LNCAP (cell line): Measurements from ENCODE around the gene STK10.

Experiments
- TF ChIP-seq, protein P1 (sequence below): fragments of 450-650 bp; IDR thresholded peaks from 2 replicates; pipeline ENCODE4 v1.5.1; 2017; ENCODE audit warnings: mild to moderate bottlenecking

Gene STK10

DNA sequence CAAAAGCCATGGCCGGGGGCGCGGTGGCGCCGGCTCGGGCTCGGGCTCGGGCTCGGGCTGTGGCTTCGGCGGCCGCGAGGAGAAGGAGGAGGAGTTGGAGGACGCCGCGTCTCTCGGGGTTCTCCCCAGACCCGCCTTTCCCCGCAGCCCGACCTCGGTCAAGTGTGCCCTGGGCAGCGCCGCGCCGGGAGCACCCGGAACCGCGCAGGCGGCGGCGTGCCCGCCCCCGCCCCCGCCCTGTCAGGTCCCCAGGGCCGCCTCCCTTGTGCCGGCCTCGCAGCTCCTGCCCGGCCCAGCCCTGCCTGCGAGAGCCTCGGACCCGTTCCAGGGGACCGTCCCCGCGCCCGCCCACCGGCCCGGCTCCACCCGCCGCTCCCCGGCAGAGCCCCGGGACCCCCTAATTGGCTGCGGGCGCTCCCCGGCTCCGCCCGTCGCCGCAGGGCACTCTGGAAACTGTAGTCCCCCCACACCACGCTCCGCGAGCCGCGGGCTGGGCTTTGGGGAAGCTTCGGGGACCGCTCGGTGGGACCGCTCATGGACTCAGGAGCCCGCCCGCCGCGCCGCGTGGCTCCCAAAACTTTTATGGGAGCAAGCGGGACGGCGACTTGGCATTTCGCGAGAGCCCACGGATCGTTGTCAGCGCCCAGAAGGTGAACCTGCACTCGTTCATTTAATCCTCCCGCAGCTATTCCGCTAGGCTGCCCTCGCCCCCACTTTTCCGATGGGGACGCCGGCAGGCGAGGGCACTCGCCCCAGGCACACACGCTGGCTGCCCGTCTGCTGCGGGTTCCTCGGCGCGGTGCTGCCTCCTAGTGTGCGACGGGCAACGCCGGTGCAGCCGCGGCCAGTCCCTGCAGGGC is at the start of gene STK10:
TSS of gene STK10 (minus strand) at position 192 of the 860 bp plus-strand sequence. CDS start at position 10, 182 bp downstream.
- TF ChIP-seq, protein P1, sequence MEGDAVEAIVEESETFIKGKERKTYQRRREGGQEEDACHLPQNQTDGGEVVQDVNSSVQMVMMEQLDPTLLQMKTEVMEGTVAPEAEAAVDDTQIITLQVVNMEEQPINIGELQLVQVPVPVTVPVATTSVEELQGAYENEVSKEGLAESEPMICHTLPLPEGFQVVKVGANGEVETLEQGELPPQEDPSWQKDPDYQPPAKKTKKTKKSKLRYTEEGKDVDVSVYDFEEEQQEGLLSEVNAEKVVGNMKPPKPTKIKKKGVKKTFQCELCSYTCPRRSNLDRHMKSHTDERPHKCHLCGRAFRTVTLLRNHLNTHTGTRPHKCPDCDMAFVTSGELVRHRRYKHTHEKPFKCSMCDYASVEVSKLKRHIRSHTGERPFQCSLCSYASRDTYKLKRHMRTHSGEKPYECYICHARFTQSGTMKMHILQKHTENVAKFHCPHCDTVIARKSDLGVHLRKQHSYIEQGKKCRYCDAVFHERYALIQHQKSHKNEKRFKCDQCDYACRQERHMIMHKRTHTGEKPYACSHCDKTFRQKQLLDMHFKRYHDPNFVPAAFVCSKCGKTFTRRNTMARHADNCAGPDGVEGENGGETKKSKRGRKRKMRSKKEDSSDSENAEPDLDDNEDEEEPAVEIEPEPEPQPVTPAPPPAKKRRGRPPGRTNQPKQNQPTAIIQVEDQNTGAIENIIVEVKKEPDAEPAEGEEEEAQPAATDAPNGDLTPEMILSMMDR: peak; percentile 95

DNA sequence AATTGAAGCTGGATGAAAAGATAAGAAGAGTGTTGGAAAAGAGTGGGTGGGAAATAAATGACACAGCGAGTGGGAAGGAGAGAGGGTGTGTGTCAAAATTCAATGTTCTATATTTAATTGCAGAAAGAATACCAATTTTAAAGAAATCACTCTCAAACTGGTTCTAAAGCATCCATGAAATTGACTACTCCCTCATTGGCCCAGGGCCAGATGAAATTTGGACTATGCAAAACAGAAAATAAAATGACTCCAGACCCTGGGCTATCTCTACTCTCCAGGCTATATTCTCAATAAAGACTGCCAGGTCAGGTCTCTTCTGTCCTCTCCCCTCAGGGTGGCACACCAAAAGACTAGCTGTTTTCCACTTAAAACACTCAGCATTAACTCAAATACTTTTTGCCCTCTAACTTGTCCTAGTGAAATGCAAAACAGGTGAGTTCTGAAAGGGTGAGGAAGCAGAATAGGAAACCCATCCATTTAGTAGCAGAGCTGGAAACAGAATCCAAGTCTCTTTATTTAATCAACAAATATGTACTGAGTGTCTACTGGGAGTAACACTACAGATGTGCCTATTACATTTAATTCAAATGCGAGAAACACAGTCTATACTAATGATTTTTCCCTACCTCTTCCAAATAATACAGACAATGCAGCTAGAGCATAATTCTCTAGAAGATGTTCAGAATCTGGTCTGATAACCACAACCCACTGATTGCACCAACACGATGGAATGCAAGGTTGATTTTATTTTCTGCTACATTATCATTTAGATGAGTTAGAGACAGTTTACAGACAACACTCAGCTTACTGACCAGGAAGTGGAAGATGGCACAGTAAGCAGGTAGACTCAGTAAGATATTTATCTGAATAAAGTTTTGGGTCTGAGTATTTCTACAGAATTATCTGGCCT is 48.1 kb upstream of the STK10 start:
- TF ChIP-seq, protein P1: no peak

DNA sequence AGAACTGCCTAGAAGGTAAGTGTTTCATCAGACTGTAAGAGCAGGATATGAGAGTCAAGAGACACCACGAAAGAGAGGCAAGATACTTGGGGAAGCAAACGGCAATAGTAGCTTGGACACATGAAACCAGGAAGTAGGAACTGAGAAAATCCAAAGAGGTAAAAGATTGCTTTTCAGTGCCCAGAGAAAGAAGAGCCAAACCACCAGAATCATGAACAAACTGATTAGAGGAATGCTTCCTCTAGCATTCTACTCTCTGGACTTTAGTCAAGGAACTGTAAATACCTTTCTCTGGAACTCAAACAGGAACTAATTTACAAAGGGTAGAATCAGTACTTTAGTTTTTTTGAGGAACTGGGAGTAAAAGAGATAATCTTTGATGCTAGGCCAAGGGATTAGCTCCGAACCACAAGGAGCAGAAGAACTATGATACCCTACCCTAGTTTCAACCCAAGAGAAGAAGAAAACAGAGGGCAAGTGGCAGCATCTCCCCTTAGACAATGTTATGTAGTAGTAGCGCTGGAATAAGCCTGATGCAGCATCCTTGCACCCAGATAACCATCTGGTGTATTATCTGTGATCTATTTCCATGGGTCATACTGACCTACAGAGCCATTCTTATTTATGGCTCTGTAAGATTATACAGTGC is 47.2 kb upstream of the STK10 start:
- TF ChIP-seq, protein P1: no peak

DNA sequence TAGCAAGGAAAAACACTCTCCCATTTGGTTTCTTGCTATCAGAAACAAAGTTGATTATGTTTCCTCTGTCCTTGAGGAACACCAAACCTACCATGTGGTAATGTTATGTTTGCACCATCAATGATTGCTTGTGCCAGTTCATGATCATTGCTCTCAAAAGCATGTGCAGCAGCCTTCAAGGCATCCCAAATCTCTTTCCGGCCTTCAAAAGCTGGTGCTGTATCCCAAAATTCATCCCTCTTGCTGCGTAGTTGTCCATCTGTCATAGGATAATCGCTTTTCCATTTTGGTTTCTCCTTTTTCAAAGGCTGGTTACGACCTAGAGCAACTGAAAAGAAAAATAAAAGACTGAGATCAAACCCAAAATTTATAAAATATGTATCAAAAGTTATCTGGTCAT is 46.0 kb upstream of the STK10 start:
- TF ChIP-seq, protein P1: no peak

DNA sequence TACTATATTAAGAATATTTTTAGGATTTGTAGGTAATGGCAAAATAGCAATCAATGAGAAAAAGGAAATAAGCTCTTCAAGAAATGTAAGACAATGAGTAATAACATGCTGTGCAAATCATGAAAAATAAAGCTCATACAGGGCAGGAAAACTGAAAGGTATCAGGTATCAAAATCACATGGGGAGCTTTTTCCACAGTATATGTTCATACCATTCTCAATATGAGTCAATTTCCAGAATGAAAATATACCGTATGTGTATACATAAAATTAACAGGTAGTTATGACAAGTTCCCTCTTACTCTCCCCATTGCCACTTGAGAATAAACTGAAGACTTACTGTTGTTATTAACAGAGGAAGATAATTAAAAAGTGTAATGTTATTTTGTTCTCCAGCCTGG is 41.9 kb upstream of the STK10 start:
- TF ChIP-seq, protein P1: no peak

DNA sequence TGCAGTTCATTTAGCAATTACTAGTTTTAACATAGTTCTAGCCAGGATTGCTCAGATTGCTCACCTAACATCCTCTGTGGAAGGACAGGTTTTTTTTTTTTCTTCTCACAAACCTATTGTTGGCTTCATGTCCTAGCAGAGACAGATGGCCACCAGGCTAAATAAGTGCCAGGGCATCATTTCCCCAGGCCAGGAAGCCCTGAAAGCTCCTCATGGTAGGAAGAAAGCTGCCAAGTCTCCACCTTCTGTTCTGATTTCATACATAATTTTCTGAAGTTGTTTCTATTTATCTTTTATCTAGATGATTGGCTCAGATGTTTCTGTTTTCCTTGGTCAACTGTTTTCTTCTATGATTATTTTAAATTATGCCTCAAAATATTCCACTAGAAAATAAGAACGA is 37.0 kb upstream of the STK10 start:
- TF ChIP-seq, protein P1: no peak
